Gastrocnemius medialis (tissue), 4 donors: ENCODE measurements around the gene DMRTB1. TPM values are rescaled to one million over a fixed set of nuclear protein-coding genes. Genes with fewer than 3 reads are reported as not detected.

Source experiments
- ATAC-seq, 2 donors: fragments of 150-250 bp; one replicate each; pipeline ENCODE4 v1.9.1; 2016
- DNase-seq, 2 donors: peaks; one replicate each; pipeline ENCODE4 v3.0.0-alpha.2; 2019
- H3K27ac ChIP-seq, 4 donors: fragments of 200-600 bp; sonication (generic); 1 replicate in 1 of 4; 2 replicates in 3 of 4; pipeline ENCODE4 v1.5.1; 2016 to 2018; ENCODE audit warnings: mild to moderate bottlenecking in 2 of 4, moderate library complexity in 1 of 4
- H3K27me3 ChIP-seq, 3 donors: fragments of 200-600 bp; sonication (generic) in 2 of 3; 1 replicate in 1 of 3; 2 replicates in 2 of 3; pipeline versions ENCODE4 v1.5.1 to v1.6.0; 2016 to 2019; ENCODE audit warnings: mild to moderate bottlenecking in 1 of 3, moderate library complexity in 1 of 3
- H3K36me3 ChIP-seq, 2 donors: fragments of 200-600 bp; sonication (generic) in 1 of 2; one replicate each; pipeline ENCODE4 v1.5.1; 2017 to 2018
- H3K4me1 ChIP-seq, 2 donors: fragments of 200-600 bp; sonication (generic) in 1 of 2; one replicate each; pipeline ENCODE4 v1.5.1; 2016 to 2017; ENCODE audit warnings: mild to moderate bottlenecking in 2 of 2
- H3K4me3 ChIP-seq, 4 donors: fragments of 200-600 bp; sonication (generic) in 3 of 4; 1 replicate in 1 of 4; 2 replicates in 3 of 4; pipeline ENCODE4 v1.5.1; 2016 to 2019; ENCODE audit warnings: mild to moderate bottlenecking in 2 of 4
- H3K9me3 ChIP-seq, 3 donors: fragments of 200-600 bp; sonication (generic) in 2 of 3; 1 replicate in 1 of 3; 2 replicates in 2 of 3; pipeline ENCODE4 v1.5.1; 2016 to 2019
- CTCF ChIP-seq, 5 experiments: fragments of 450-650 bp in 3 of 5; fragments of 200-600 bp in 2 of 5; sonication (generic) in 2 of 5; IDR thresholded peaks in 4 of 5; conservative IDR thresholded peaks in 1 of 5; 1 replicate in 4 of 5; 2 replicates in 1 of 5; pipeline ENCODE4 v1.5.1; 2016 to 2019; ENCODE audit warnings: antibody characterized with exemption in 5 of 5, mild to moderate bottlenecking in 3 of 5, moderate library complexity in 3 of 5
- POLR2A ChIP-seq, 2 donors: fragments of 450-650 bp; IDR thresholded peaks; one replicate each; pipeline ENCODE4 v1.6.1; 2017; ENCODE audit warnings: antibody characterized with exemption in 2 of 2, mild to moderate bottlenecking in 2 of 2, moderate library complexity in 2 of 2
- in situ Hi-C, 4 donors: fragments of 200-750 bp; cut with MboI; loops; one replicate each; pipeline versions ENCODE4 v1.15.0 to v1.8.0; 2017; ENCODE audit warnings: low sequenced_read_pairs in 4 of 4
- intact Hi-C: fragments of 100-400 bp; cut with DNase I; formaldehyde crosslinking; loops from one replicate; pipeline ENCODE4 v1.15.1; 2023; ENCODE audit warnings: low total_unique reads
- total RNA-seq, 4 donors: library from RNA; depleted of rRNA; stranded (reverse); fragments of >200 nt; gene quantifications; one replicate each; pipeline versions ENCODE4 v1.1.0 to v1.2.3, GENCODE V29; 2016

Gene DMRTB1
- total RNA-seq, 4 donors from 2014 or later, result not detected

- Histone ChIP-seq H3K4me1 (no peaks in the 10 kb centered on the region), H3K9me3 (no peaks in the 10 kb centered on the region), H3K27ac (no peak overlapping the region), H3K36me3 (no peaks in the 10 kb centered on the region), H3K27me3 (peaks cover 0 to 6% (median 0%) of the 10 kb centered on the region in 3 donors), H3K4me3 (no peak overlapping the region)
- intact Hi-C loops, result no loop called here
- ATAC-seq (no peak), DNase-seq (no peak)
- in situ Hi-C loops, result loop anchor here in 1 of 4 donors (25.0 kb wide), 1 partner anchor 212 kb away; no protein-coding TSS in a partner anchor
- TF ChIP-seq CTCF (IDR thresholded peaks at IDR 0.05 in 4 of 5, conservative IDR thresholded peaks at IDR 0.05 in 1 of 5) (no peak), POLR2A (IDR thresholded peaks at IDR 0.05) (no peak)
These were observed 16.5 kb downstream of the DMRTB1 start for GRCh38 chr1:53475664-53476063.

GRCh38 chr1:53476579-53476978 lies 17.4 kb downstream of the DMRTB1 start:
- in situ Hi-C loops (loop anchor here in 1 of 4 donors (25.0 kb wide), 1 partner anchor 211 kb away; no protein-coding TSS in a partner anchor), intact Hi-C loops (no loop called here)
- Histone ChIP-seq H3K4me3 (no peak overlapping the region), H3K4me1 (no peaks in the 10 kb centered on the region), H3K9me3 (no peaks in the 10 kb centered on the region), H3K36me3 (no peaks in the 10 kb centered on the region), H3K27ac (no peak overlapping the region), H3K27me3 (no peaks in the 10 kb centered on the region)
- TF ChIP-seq CTCF (IDR thresholded peaks at IDR 0.05 in 4 of 5, conservative IDR thresholded peaks at IDR 0.05 in 1 of 5) (no peak), POLR2A (IDR thresholded peaks at IDR 0.05) (no peak)
- DNase-seq, result no peak
- ATAC-seq, result no peak

- DNase-seq (no peak), ATAC-seq (no peak)
- no peaks in the 10 kb centered on the region for H3K9me3 ChIP-seq
- in situ Hi-C loops (loop anchor here in 1 of 4 donors (25.0 kb wide), 1 partner anchor 209 kb away; no protein-coding TSS in a partner anchor), intact Hi-C loops (no loop called here)
- no peaks in the 10 kb centered on the region for H3K27me3 ChIP-seq
- no peak overlapping the region for H3K4me3 ChIP-seq
- TF ChIP-seq CTCF (IDR thresholded peaks at IDR 0.05 in 4 of 5, conservative IDR thresholded peaks at IDR 0.05 in 1 of 5) (no peak), POLR2A (IDR thresholded peaks at IDR 0.05) (no peak)
- no peak overlapping the region for H3K27ac ChIP-seq
- no peaks in the 10 kb centered on the region for H3K4me1 ChIP-seq
- H3K36me3 ChIP-seq, result no peaks in the 10 kb centered on the region
These were observed 18.7 kb downstream of the DMRTB1 start for GRCh38 chr1:53477651-53478501.

- ATAC-seq, result no peak
- in situ Hi-C loops (loop anchor here in 1 of 4 donors (25.0 kb wide), 1 partner anchor 209 kb away; no protein-coding TSS in a partner anchor), intact Hi-C loops (no loop called here)
These were observed 19.3 kb downstream of the DMRTB1 start for GRCh38 chr1:53478502-53478818.

More at GRCh38 chr1:53478502-53478818, 19.3 kb downstream of the DMRTB1 start:
- Histone ChIP-seq H3K9me3 (no peaks in the 10 kb centered on the region), H3K4me1 (no peaks in the 10 kb centered on the region), H3K36me3 (no peaks in the 10 kb centered on the region), H3K27ac (no peak overlapping the region), H3K4me3 (no peak overlapping the region), H3K27me3 (no peaks in the 10 kb centered on the region)
- TF ChIP-seq CTCF (IDR thresholded peaks at IDR 0.05 in 4 of 5, conservative IDR thresholded peaks at IDR 0.05 in 1 of 5), result no peak
- TF ChIP-seq POLR2A (IDR thresholded peaks at IDR 0.05), result no peak
- no peak for DNase-seq
